Measurements from ENCODE around the gene PSEN1.

The PSEN1 gene

GRCh38 chr14:73258845-73259611 lies 122.7 kb downstream of the PSEN1 start:
- DNase-seq: no peak

DNA sequence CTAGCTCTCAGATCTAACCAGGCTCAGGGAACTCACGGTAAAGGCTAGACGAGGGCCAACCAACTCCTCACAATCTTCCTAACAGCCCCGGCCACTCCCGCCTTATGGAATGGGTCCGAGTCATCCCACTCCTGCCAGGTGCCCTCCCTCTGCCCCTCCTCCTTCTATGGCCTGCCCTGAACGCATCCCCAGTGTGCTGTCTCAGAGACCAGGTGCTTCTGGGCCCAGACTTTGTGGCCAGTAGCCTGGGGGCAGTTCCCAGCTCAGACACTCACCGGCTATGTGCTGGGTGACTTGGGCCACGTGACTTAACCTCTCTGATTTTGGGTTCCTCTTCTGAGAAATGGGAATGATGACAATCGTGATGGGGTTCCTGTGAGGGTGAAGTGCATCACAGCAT lies 123.5 kb downstream of the PSEN1 start:
- DNase-seq: no peak

DNA sequence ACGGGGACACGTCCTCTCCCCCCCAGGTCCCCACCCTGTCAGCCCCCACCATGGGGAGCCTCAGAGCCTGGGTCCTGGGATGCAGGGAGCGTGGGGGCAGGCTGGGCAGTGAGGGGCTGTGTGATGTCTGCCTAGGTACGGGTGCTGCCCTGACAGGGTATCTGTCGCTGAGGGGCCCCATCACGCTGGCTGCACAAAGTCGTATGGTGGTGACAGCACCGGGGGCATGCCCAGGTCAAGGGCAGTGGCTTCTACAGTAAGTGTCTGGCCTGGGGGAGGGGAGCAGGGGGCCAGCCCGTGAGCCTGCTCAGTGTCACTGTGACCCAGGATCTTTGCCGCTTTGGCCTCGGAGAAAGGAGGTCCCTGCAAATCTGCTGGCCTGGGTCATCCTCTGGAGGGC lies 124.3 kb downstream of the PSEN1 start:
- no peak for DNase-seq

GRCh38 chr14:73261075-73261474 lies 124.8 kb downstream of the PSEN1 start:
- DNase-seq: no peak

- DNase-seq: no peak
Observed at GRCh38 chr14:73261520-73262426, 125.5 kb downstream of the PSEN1 start.

DNA sequence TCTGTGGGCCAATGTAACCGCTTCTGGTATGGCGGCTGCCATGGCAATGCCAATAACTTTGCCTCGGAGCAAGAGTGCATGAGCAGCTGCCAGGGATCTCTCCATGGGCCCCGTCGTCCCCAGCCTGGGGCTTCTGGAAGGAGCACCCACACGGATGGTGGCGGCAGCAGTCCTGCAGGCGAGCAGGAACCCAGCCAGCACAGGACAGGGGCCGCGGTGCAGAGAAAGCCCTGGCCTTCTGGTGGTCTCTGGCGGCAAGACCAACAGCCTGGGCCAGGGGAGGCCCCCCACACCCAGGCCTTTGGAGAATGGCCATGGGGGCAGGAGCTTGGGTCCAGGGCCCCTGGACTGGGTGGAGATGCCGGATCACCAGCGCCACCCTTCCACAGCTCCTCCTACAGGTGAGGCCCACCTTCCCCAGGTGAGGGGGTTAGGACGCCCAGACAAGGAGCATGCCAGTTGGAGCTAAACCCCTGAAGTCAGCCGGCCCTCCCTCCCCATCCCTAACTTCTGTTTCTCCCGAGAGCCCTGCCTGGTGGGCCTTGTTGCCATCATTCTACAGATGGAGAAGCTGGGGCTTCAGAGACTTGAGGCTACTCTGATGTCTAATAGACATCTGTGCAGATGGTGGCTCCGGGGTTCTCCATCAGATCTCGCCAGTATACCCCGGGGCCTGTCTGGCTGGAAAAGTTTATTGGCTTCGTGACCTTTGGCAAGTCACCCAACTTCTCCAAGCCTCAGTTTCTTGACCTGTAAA lies 126.3 kb downstream of the PSEN1 start:
- DNase-seq: no peak

GRCh38 chr14:73263606-73264005 lies 127.3 kb downstream of the PSEN1 start:
- DNase-seq: no peak

DNA sequence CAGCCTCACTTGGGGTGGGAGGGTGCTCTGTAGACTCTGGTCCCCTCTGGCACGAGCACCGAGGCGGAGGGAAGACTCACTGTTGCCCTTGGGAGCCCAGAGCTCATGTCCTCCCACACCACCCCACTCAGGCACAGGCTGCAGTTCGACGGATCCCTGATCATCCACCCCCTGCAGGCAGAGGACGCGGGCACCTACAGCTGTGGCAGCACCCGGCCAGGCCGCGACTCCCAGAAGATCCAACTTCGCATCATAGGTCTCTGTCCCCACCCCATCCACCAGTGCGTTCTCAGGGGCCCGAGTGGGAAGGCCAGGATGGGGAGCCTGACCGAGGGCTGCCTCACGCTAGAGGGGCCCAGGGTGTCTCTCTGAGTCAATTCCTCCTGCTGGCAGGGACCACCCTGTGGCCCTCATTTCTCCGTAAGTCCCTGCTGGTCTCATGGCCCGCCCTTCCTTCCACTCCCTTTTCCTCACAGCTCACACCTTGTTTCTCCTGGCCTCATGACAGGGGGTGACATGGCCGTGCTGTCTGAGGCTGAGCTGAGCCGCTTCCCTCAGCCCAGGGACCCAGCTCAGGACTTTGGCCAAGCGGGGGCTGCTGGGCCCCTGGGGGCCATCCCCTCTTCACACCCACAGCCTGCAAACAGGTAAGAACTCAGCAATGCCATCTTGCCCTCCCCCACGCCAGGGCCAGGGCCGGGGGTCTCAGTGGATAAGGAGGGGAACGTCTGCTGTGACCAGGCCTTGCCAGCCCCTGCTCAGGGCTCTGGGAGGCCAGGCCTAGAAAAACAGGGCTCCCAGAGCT lies 128.0 kb downstream of the PSEN1 start:
- DNase-seq: no peak

- DNase-seq: no peak
Observed at GRCh38 chr14:73264885-73265720, 128.8 kb downstream of the PSEN1 start.

DNA sequence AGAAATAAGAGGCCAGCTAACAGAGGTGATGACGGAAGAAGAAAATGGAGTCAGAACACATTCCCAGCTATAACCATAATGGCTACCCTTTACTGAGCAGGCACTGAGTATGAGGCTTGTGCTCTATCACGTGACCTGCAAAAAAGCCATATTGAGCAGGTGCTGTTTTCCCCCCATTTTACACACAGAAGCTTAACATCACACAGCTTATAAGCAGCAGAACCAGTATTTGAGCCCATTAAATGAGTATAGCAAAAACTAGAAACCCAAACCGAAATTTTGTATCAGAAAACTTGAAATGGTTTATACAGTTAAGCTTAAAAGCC lies 129.4 kb downstream of the PSEN1 start:
- DNase-seq: no peak

GRCh38 chr14:73266317-73266716 lies 130.0 kb downstream of the PSEN1 start:
- DNase-seq: no peak

GRCh38 chr14:73267474-73267873 lies 131.2 kb downstream of the PSEN1 start:
- DNase-seq: no peak

GRCh38 chr14:73269729-73270531 lies 133.6 kb downstream of the PSEN1 start:
- no peak for DNase-seq

DNA sequence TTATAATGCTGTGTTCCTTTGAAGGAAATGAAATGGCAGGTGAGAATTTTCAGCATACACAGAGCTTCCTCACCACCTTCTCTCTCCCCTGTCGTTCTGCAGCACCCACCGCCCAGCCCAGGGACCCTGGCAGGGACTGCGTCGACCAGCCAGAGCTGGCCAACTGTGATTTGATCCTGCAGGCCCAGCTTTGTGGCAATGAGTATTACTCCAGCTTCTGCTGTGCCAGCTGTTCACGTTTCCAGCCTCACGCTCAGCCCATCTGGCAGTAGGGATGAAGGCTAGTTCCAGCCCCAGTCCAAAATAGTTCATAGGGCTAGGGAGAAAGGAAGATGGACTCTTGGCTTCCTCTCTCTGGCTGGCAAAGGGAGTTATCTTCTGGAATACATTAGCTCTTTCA lies 136.1 kb downstream of the PSEN1 start:
- no peak for DNase-seq

Measured in cerebellar nuclear complex (tissue), 1 donor.